Vagina (tissue), 2 donors: Measurements from ENCODE around the gene SYT2.

Experiments
- POLR2A ChIP-seq, 2 donors: fragments of 450-650 bp; IDR thresholded peaks; one replicate each; pipeline ENCODE4 v1.6.1; 2017; ENCODE audit warnings: antibody characterized with exemption in 2 of 2, mild to moderate bottlenecking in 2 of 2, moderate library complexity in 2 of 2
- POLR2AphosphoS5 ChIP-seq, 2 donors: sonication (generic); formaldehyde crosslinking; IDR thresholded peaks; one replicate each; pipeline ENCODE4 v1.9.0; 2017; ENCODE audit warnings: antibody characterized with exemption in 2 of 2, mild to moderate bottlenecking in 2 of 2, low read depth in 1 of 2; ENCODE audit not compliant: insufficient read depth in 1 of 2
- TF ChIP-seq, protein P1 (sequence below), 3 experiments: fragments of 450-650 bp in 2 of 3; fragments of 200-600 bp in 1 of 3; sonication (generic) in 1 of 3; IDR thresholded peaks; one replicate each; pipeline ENCODE4 v1.5.1; 2017 to 2019; ENCODE audit warnings: antibody characterized with exemption in 3 of 3, mild to moderate bottlenecking in 2 of 3, moderate library complexity in 2 of 3

DNA sequence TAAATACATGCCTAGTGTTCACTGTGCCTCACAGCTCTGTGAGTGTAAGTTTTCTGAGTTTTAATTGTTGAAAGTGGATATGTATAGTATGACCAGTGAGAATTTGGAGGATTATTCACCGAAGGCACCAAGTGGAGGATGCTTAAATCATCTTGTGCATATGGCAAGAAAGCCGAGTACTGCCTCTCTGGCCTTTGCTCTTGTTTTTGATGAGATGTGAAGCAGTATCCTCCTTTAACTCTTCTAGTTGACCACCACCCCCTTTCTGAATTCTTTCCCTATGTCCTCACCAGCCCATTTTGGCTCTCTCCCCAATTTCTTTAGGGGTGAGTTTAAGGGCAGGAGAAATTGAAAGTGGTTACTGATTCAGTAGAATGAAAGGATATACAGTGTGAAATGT, 130.4 kb downstream of the SYT2 start:
- TF ChIP-seq, protein P1, sequence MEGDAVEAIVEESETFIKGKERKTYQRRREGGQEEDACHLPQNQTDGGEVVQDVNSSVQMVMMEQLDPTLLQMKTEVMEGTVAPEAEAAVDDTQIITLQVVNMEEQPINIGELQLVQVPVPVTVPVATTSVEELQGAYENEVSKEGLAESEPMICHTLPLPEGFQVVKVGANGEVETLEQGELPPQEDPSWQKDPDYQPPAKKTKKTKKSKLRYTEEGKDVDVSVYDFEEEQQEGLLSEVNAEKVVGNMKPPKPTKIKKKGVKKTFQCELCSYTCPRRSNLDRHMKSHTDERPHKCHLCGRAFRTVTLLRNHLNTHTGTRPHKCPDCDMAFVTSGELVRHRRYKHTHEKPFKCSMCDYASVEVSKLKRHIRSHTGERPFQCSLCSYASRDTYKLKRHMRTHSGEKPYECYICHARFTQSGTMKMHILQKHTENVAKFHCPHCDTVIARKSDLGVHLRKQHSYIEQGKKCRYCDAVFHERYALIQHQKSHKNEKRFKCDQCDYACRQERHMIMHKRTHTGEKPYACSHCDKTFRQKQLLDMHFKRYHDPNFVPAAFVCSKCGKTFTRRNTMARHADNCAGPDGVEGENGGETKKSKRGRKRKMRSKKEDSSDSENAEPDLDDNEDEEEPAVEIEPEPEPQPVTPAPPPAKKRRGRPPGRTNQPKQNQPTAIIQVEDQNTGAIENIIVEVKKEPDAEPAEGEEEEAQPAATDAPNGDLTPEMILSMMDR (IDR thresholded peaks at IDR 0.05) = no peak
- TF ChIP-seq POLR2AphosphoS5 (IDR thresholded peaks at IDR 0.05; ENCODE audit: insufficient read depth in 1 of 2, low read depth in 1 of 2) = no peak
- no peak for TF ChIP-seq POLR2A (IDR thresholded peaks at IDR 0.05)
